Loucy (cell line): ENCODE measurements around the gene DCHS2.

Experiments
- CTCF ChIP-seq: fragments of 200-600 bp; sonication (generic); conservative IDR thresholded peaks from 2 replicates; pipeline ENCODE4 v1.5.1; 2014; ENCODE audit warnings: mild to moderate bottlenecking, antibody characterized with exemption, low read length
- EZH2phosphoT487 ChIP-seq: fragments of 200-600 bp; IDR thresholded peaks from 2 replicates; pipeline ENCODE4 v1.6.1; 2018; ENCODE audit warnings: antibody characterized with exemption, mild to moderate bottlenecking, moderate library complexity, borderline replicate concordance

- TF ChIP-seq CTCF (no peak), EZH2phosphoT487 (no peak)
Observed at GRCh38 chr4:154456889-154457288, 34.7 kb downstream of the DCHS2 start.
